GM19043 (cell line): ENCODE measurements around the gene MRPL44.

Experiments
- ATAC-seq: cut with Tn5 transposase; IDR thresholded peaks from one replicate; pipeline ENCODE4 v1.9.1; 2021; ENCODE audit warnings: low read depth; ENCODE audit not compliant: unreplicated experiment

MRPL44 gene

DNA sequence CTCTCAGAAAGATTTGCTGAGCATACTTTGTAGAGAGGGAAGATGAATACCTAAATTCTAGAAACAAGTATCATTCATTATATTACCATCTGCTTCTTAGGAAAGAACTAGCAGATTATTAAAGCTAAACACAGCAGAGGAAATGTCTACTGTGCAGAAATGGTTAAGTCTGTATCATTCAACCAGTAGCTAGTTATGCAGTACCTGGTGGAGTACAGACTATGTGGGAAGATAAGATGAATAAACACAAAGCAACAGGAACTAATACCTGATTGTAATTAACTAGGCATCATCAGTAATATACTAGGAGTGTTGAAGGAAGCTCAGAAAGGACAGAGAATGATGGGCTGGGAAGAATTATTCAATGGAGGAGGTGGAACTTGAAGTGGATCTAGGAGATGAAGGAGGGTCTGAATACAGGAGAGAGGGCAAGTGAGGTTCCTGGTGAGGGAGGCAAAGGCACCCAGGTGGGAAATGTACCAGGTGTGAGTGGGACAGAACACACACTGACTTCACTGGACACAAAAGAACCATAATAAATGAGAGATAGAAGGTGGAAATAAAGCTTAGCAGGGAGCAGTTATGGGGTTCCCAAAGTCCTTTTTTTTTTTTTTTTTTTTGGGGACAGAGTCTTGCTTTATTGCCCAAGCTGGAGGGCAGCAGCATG, 21.7 kb upstream of the MRPL44 start:
- no peak for ATAC-seq

DNA sequence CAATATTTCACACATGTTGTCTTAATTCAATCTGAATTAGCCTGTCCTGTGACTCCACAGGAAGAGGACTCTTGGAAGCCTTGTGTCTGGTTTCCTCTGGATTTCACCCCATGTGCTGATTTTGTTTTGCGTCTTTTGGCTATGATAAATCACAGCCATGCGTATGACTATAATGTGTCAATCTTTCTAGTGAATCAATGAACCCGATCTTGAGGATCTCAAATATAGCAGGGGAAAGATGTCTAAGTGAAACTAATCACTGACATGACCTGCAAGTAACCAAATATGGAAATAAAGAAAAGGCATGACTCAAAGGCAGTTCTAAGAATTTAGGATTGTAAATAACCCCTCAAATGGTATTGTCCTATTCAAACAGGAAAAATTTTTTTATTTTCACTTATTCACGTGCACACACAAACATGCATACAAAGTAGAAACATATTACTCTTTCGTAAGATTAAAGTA, 20.4 kb upstream of the MRPL44 start:
- ATAC-seq = peak; percentile 26

DNA sequence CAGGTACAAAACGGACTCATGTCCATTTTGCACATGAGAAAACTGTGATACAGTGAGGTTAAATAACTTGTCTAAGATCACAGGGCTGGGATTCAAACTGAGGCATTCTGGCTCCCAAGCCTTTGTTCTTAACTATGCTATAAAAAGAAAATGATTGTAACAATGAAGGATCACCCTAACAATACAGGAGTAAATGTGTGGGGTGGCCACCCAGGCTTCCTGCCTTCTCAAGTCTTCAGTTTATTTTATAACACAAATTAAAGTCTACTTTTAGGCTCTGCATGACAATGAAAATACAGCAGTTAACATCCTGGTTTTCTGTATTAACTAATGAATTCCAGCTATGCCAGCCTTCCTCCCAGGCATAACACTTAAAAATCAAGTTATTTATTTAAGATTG, 19.7 kb upstream of the MRPL44 start:
- no peak for ATAC-seq

DNA sequence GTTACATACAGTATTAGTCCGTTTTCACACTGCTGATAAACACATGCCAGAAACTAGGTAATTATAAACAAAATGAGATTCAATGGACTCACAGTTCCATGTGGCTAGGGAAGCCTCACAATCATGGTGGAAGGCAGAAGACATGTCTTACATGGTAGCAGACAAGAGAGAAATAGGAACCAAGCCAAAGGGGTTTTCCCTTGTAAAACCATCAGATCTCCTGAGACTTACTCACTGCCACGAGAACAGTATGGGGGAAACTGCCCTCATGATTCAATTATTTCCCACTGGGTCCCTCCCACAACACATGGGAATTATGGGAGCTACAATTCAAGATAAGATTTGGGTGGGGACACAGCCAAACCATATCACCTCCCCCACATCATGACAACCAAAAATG, 17.8 kb upstream of the MRPL44 start:
- peak; percentile 33 for ATAC-seq

DNA sequence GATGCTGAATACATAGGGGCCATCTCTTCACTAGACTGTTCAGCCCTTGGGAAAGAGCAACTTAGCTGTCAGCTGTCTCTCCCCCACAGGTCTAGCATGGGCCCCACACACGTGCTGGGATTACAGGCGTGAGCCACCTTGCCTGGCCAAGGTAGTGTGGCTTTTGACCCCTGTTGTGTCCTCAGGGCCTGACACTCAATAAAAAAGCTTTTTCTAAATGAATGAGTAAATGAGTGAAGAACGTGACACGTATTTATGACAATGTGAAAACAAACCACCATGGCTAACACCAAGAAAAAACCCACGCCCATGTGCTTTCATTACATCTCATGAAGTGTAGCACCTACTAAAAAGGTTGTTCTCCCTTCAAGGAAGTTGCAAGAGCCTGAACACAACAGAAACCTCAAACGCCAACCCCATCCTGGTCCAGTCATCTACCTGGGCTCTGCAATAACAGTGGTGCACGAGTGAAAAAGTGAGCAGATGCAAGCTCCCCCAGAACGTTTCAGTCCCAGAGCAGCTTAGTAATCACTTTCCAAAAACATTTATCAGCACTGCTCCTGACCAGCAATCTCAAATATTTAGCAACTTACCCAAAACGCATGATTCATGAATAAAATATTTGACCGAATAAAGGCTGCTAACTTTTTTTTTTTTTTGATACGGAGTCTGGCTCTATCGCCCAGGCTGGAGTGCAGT, 15.5 kb upstream of the MRPL44 start:
- peak; percentile 40 for ATAC-seq

DNA sequence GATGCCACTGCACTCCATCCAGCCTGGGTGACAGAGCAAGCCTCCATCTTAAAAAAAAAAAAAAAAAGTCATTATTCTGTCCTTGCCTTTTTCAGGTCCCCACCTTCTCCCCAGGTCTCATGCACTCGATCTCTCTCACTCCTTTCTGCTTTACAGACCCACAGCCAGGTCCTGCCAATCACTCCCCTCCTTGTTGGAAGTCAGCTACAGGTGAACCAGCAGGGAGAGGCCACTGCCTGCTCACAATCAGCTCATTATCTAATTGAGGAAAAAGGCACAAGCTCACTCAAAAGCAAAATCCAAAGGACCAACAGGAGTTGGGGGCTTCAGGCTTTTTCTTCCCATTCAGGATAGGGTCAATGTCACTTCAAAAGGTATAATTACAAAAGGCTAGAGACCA, 14.1 kb upstream of the MRPL44 start:
- no peak for ATAC-seq

DNA sequence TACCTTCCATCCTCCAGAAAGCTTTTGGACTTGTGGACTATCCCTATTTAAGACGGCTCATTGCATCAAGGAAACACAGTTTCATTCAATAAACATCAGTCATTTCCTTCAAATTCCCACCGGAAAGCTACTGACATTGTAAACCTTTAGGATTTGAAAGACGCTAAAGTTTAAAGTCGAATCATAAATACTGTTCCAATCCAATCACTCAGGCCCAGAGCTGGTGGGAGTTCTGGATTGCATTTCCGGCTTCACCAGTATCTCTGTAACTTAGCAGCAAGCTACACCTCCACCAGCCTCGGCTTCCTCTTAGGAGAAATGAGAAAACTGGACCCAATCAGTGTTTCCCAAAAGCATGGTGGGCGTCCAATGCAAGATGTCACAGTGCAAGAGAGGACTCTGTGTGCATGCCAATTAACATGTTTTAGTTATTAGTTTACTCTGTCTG, 13.7 kb upstream of the MRPL44 start:
- ATAC-seq = no peak

DNA sequence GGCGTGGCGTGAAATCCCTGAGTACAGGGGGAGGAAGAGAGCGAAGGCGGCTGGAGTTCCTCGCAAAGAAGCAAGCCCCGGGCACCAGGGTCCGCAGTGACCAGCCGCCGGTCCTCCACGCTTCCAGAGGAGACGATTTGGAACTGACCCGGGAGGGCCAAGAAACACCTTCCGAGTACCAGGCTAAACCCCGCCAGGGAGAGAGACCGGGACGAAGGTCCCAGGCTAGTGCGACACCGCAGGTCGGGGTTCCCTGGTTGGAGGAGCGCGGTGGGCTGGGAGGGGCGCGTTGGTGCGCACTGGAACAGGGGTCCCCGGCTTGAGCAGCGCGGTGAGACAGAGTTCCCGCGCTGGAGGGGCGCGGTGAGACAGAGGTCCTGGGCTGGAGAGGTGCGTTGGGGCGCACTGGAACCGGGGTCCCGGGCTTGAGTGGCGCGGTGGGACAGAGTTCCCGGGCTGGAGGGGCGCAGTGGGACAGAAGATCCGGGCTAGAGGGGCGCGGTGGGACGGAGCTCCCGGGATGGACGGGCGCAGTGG, 13.0 kb upstream of the MRPL44 start:
- ATAC-seq = no peak

DNA sequence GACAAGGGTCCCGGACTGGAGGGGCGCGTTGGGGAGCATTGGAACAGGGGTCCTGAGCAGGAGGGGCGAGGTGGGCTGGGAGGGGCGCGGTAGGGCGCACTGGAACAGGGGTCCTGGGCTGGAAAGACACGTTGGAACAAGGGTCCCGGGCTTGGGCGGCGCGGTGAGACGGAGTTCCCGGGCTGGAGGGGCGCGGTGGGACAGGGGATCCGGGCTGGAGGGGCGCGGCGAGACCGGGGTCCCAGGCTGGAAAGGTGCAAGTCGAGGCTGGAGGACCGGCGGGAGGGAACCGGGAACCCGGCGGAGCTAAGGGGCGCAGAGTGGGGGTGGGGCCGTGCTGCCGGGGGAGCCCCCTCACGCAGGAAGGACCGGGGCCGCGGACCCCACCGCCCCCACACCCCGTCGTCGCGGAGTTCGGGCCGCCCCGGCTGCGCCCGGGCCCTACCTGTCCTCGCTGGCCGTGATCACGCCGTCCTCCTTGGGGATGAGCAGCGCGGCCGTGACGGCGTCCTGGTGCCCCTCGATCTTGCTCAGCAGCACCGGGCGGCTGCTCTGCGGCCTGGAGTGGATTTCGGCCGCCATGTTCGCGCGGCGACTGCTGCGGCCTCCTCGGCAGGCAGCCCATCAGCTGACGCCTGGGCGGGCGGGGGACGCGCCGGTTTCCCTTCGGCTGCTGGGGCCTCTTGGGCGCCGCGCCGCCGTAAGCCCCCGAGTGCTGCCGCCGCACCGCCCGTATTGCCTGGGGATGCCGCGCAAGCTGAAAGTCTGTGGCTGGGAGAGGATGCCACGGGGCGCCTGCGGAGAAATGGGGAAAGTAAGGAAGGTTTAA, 12.3 kb upstream of the MRPL44 start, which contains the start of gene WDFY1:
Gene WDFY1 (minus strand): TSS at position 633 of the 829 bp plus-strand sequence. CDS start 51 bp downstream, at position 582.
- ATAC-seq = peak; percentile 78

DNA sequence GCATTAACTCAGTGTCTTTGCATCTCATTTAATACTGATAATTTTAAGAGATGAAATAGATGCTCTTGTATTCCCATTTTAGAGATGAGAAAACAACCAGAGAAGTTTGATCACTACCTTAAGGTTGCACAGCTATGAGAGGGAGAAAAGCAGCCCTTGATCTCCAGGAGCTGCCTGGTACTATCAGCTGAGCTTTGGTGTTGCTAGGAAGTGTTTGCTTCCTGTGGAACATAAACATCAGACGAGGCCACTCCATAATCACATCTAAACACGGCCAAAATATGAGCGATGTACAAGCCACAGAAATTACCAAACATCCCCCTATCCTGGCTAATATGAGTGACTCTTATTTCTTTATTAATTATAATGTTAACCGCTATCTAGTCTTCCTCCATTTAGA, 11.5 kb upstream of the MRPL44 start:
- ATAC-seq = no peak

DNA sequence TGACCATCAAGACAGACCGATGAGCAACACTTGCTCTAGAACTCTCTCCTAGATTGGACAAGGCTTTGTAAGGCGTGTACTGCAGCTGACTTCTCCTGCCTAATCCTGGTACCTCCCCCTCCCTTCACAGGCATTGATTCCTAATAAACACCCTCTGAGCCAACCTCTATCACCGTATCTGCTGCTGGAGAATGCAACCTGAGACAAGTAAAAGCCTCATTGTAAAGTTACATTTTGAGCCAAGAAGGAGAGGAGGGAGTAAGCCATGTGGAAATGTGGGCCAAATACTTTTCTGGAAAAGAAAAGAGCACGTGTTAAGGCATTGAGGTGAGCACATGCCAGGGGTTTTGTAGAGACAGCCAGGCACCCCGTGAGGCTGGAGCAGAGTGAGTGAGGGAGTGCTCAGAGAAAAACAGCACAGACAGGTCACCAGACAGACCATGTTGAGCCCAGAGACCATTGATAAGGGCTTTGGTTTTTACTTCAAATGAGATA, 9.5 kb upstream of the MRPL44 start:
- ATAC-seq = no peak

DNA sequence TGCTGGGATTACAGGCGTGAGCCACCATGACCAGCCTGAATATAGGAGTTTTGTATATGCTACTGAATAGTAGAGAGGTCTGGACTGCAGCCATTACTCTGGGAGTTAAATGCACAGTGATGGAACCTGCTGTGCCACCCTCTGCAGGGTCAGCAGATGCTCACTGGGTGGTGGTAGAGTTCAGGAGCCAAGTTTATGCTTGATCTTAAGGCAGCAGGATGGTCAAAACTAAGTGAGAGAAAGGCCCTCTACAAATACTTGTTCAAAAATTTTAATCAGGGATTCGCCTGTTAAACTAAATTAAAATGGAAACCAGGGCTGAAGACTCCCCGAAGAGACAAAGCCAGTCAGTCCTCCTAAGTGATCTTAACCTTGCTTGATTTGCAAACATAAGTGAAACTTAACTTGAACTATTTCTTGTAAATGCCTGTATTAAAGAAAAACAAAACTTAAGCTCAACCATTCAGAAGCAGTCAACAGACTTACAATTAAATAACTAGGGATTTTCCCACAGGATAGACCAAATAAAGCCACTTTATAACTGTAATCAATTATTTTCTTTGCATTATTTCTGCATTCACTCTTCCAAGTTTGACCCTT, 7.9 kb upstream of the MRPL44 start:
- ATAC-seq = no peak

DNA sequence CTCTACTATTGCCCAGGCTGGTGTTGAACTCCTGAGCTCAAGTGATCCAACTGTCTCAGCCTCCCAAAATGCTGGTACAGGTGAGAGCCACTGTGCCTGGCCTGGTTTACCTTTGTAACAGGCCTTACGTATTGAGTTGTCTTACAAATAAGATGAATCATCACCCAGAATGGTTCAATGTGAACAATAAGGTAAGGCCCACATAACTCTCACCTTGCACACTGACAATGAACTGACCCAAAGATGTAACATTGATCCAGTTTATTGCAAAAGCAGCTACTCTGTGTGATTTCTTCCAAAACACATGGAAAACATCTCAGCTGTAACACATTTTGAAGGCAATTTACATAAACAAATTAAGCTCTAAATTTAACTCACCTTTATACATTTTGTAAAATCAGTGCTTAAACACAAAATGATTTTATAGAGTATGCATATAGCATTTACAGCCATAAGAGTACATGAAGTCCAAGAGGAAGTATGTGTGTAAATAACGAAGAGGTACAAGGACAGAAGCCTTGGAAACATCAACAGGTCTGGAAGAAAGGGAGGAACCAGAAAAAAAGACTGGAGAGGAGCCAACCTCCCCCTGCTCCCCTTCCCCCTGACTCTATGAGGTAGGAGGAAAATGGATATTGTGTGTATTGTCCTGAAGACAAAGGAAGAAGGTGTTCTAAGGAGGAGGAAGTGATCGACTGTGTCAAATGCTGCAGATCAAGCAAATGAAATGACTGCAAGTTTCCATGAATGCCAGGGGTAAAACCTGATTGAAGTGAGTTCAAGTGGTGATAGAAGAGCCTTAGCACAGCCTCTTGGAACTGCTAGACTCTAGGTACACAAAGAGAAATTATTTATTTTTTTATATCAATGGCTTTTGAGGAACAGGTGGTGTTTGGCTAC, 6.6 kb upstream of the MRPL44 start:
- no peak for ATAC-seq

DNA sequence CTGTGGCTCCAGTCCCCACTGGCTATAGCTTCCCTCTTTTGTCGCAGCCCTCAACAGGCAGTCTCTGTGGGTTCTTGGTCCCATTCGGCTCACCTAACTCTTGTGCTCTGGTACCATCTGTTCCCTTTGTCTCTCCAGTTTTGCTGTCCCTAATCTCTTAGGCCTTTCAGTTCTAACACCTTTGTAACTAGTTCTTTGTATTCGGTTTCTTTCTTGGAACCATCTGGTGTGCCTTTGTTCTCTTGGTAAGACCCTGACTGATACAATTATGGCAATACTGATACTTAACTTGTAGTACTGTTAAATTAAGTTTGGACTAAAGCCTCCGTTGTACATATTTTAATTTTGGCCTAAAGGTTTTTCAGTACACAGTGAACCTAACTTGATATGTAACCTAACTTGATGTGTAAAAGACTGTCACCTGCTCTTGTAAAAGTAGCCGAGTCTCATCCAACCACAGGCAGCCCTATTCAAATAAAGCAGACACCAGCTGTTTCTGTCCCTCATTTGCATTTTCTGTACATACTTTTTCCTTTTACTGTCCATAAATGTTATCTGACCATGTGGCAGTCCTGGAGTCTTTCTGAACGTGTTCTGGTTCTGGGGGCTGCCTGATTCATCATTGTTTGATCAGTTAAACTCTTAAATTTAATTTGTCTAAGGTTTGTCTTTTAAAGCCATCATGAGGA, 4.8 kb upstream of the MRPL44 start:
- ATAC-seq = peak; percentile 48

DNA sequence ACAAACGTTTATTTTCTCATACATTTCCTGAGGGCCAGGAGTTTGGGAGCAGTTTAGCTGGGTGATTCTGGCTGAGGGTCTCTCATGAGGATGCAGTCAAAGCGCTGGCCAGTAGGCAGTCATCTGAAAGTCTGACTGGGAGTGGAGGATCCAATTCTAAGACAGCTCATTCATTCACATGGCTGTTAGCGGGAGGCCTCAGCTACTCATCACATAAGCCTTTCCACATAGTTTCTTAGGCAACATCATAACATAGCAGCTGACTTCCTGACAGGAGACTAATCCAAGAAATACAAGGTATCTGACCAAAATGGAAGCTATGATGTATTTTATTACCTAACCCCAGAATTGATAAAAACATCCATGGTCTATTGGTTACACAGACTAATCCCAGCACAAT, 2.9 kb upstream of the MRPL44 start:
- ATAC-seq = no peak

DNA sequence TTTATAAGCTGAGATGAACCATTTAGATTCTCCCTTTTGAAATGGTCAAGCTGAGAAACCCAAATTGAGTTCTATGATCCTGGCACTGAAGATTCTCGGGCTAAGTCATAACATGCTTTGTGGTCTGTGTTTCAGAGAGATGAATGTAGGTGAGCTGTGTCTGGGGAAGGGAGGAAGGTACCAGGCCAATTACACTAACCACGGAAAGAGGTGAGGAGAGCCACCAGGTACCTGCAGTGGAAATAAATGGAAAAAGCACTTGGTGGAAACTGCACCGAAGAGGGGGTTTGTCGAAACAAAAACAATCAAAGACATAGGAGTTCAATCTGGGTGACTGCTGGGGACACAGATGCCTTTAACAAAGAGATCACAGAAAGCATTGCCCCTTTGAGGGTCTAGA, 963 bp upstream of the MRPL44 start:
- ATAC-seq = peak; percentile 29

DNA sequence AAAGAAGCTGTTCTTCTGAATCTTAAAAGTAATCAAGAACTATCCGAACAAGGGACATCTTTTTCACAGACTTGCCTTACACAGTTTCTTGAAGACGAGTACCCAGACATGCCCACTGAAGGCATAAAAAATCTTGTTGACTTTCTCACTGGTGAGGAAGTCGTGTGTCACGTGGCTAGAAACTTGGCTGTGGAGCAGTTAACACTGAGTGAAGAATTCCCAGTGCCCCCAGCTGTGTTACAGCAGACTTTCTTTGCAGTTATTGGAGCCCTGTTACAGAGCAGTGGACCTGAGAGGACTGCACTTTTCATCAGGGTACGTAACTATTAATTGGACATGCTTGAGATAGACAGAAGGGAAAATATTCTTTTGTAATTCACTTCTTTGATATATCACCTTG, 2.4 kb downstream of the MRPL44 start:
- no peak for ATAC-seq

DNA sequence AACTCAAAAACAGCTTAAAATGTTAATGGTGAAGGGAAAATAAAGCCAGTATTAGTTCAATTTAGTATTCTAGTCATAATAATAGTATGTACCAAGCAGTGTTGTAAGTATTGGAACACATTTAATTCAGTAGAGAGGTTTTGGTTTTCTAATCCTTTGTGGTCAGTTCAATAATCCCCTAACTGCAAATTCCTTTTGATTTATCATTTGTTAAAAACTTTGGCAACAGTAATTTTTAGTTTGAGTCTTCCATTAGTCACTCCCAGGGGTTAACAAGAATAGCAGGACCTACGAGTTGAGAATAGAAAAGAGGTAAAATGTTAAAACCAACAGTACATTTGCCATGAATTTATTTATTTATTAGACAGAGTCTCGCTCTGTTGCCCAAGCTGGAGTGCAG, 10.7 kb downstream of the MRPL44 start:
- no peak for ATAC-seq

DNA sequence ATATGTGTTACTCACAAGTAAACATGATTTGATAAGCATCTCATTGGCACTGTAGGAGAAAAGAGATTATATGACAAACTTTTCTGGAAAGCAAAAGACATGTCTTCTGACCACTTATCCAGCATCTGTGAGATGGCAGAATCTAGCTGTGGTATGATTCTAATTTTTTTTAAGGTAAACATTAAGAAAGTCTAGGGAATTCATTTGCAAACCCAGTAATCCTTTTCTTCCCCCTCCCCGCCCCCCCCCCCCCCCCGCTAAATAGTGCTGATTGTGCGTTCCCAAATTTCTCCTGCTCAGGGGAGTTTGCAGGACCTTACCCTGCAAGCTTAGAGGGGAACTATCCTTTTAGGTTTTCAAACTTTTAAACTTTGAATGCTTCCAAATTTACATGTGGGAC, 12.1 kb downstream of the MRPL44 start:
- no peak for ATAC-seq
